ENCODE data around the gene PTGER3.

PTGER3 gene

DNA sequence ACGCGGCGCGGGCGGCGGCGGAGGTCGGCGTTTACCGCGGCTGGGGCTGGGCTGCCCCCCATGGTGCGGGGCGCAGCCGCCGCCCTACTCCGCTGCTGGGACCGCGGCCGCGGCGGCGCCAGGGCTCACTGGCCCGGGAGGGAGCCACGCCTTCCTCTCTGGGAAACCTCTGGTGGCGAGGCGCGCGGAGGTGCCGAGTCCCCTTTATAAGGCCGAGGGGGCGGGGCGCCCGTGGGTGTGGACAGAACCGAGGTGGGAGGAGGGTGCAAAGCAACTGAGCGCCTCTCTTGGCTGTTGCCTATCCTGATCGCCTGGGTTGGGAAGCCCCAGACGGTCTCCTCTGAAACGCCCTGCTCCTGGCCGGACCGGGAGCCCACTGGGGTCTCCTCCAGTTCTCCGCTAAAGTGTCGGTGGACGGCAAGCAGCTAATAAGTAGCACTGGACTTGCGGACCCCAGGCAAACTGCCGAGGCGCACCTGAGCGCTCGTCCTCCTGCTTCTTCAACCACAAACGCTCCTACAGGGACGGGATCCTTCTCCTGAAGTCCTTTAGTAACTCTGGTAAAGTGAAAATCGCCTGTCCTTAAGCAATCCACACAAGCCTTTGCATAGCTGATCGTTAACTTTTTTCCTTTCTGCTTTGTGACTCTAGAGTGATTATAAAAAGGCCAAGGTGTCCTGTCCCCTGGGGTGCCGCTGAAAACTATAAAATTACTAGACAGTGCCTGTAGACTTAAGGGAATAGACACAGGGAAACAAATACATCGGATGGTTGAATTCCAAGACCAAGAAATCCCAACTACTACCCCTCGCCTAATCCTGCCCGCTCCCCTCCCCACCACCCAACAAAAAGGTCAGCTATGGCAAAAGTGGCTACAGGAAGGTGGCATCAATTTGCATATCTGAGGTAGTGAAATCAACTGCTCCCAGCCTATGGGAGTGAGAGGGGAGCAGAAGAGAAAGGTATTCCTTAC is at the start of gene PTGER3:
PTGER3 (minus strand) TSS at position 182 of the 973 bp plus-strand sequence. CDS start 239 bp downstream, outside the sequence.
- no peak for DNase-seq (ENCODE audit: low spot score)

DNA sequence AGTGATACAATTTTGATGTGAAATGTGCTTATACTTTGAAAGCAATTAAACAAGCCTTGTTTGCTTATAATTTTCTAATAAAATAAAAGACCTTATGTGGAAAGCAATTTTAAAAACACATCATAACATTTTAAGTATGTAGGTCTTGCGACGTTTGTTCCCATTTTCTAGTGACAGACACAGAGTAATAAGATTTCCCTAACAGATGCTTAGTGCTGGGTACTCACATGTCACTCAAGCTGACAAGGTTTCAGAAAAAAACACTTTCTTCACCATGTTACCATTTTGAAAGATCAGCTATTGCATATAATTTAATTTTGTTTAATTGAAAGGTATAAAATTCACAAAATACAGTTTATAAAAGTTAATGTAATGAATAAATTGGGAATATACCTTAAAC is 47.3 kb upstream of the PTGER3 start:
- DNase-seq (ENCODE audit: low spot score), result no peak

DNA sequence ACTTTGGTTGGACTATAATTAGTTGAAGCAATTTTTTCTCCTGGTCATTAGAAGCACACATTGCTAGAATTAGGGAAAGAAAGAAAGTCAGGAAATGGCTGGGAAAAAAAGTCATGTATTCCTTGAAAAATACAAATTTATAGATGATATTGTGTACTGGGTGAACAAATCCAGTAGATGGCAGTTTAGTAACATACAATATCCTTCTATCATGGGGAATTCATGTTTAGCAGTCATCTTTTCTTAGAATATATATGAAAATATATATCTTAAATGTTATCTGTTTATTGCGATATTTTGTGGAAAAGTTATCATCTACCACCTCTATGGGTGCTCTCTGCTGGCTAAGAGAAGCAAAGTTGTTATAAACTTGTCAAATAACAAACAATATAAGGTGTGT is 46.3 kb upstream of the PTGER3 start:
- DNase-seq (ENCODE audit: low spot score), result no peak

GRCh38 chr1:71089536-71090270 is 42.1 kb upstream of the PTGER3 start:
- DNase-seq (ENCODE audit: low spot score), result no peak

DNA sequence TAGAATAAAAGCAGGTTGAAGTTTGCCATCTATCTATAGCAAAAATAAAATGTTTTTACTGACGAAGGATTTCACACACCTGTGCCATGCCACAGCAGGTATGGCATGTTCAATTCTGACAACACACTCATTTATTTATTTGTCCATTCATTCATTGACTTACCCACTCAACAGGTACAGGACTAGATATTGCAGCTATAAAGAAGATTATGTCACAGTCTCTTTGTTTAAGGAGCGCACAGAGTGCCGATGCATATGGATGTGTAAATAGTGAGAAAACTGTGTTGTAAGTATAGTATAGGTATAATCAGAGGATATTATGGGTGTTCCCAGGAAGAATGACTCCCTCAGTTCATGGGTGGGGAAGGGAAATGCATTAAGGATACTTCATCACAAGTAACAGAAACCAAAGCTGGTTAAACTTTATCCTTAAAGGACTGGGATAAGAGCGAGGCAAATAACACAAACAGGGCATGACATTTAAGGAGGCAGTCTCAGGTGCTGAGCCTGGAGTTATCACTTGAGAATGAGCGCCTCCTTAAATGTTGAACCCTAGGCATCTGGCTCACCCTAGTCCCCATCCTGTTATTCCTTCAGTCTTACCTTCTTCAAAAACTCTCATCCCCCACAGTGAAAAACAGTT is 41.1 kb upstream of the PTGER3 start:
- DNase-seq (ENCODE audit: low spot score), result no peak

- no peak for DNase-seq (ENCODE audit: low spot score)
These were observed 40.1 kb upstream of the PTGER3 start for GRCh38 chr1:71087713-71088112.

GRCh38 chr1:71087060-71087459 is 39.4 kb upstream of the PTGER3 start:
- DNase-seq (ENCODE audit: low spot score), result no peak

GRCh38 chr1:71086331-71086730 is 38.7 kb upstream of the PTGER3 start:
- no peak for DNase-seq (ENCODE audit: low spot score)

- peak; percentile 50 for DNase-seq (ENCODE audit: low spot score)
These were observed 35.7 kb upstream of the PTGER3 start for GRCh38 chr1:71083271-71083670.

DNA sequence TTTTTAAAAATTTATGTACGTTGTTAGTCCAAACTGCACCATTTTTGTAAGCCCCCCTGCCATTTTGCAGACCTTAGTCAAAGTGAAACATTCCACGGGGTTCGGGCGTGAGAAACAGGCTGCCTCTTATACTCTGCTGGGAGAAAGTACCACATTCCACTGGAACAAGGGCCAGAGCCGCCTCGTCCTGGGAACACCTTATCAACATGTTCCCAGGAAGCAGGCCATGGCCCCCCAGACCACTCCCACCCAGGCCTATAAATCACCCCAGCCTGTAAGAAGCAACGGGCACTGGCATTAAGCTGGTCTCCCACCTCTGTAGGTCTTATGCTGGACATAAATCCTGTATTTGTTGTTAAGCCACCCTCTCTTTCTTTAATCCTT is 34.1 kb upstream of the PTGER3 start:
- peak; percentile 2 for DNase-seq (ENCODE audit: low spot score)

GRCh38 chr1:71080739-71081696 is 33.4 kb upstream of the PTGER3 start, which contains the start of gene ZRANB2:
ZRANB2 (minus strand) TSS chr1:71081035; CDS start chr1:71080995, 40 bp downstream.
- DNase-seq (ENCODE audit: low spot score), result peak; percentile 93

- no peak for DNase-seq (ENCODE audit: low spot score)
These were observed 32.7 kb upstream of the PTGER3 start for GRCh38 chr1:71080230-71080738.

DNA sequence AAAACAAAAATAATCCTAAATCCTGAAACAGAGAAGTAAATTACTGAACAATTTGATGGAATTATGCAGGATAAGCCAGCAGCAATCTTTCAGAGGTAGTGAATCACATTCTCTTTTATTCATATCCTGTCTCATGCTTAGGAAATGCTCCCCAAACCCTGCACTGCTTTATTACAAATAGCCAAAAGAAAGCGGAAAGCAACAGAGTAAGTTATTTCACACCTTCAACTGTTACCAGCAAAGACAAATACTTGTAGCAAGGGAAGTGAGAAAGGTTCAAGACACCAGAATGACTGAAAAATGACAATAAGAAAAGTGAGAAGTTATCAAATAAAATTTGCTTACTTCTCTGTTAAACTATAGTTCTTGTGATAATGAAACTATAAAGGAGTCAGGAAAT is 27.1 kb upstream of the PTGER3 start:
- no peak for DNase-seq (ENCODE audit: low spot score)

GRCh38 chr1:71072273-71072672 is 24.7 kb upstream of the PTGER3 start:
- DNase-seq (ENCODE audit: low spot score), result no peak

DNA sequence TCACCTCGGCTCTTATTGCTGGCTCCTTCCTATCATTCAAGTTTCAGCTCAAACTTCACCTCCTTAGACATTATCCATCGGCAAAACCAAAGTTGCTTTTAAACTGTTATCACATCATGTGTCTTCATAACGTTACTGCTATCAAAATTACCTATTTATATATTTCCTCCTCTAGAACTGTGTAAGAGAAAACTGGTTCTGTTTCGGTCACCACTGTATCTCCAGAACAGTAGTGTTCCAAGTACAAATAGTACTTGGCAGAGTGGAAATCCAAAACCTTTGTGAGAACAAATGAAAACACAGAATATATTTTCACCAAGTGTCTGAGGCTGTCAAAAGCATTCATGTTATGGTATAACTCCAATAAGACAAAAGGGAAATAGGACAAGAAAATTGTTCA is 24.1 kb upstream of the PTGER3 start:
- DNase-seq (ENCODE audit: low spot score), result no peak

- DNase-seq (ENCODE audit: low spot score), result no peak
These were observed 21.0 kb upstream of the PTGER3 start for GRCh38 chr1:71068325-71069240.

- no peak for DNase-seq (ENCODE audit: low spot score)
These were observed 7.2 kb upstream of the PTGER3 start for GRCh38 chr1:71054791-71055190.

DNA sequence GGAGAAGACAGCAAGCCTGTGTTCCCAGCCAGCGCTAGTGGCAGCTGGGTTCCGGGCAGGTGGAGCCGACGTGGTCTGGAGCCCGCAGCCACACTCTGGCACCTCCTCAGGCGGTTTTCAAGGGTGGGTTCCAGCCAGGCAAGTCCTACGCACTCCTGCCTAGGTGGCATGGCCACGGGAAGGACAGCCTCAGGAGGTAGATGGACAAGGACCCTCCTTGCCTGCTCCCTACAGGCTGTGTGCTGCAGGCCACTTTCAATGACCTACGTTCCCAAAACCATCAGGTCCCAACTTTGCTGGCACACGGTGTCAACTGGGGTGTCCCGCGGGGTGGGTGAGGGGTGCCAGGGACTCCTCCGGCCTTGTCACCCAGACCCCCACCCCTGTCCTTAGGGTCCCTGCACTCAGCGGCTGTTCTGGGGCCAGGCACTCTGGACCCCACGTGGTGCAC is 6.7 kb upstream of the PTGER3 start:
- DNase-seq (ENCODE audit: low spot score), result no peak

- no peak for DNase-seq (ENCODE audit: low spot score)
These were observed 6.1 kb upstream of the PTGER3 start for GRCh38 chr1:71053758-71054157.

DNA sequence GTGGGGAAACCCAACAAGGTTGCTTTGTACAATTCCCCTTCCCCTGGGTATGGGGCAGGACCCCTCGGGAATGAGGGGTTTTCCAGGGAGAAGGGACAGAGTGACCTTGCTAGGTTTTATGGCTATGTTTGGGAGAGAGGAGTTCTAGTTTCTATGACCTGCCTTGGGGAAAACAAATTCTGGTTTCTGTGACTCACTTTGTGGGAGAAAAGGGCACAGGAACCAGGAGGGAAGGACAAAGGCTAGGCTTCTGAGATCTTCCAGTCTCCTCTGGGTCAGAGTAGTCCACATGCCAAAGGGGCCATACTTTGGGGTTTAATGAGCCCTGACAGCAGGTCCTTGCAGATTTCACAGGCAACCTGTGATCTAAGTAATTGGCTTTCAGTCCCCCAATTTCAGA is 5.5 kb upstream of the PTGER3 start:
- DNase-seq (ENCODE audit: low spot score), result no peak
